GM19328 (cell line): ENCODE results near the gene GALNT13.

Source experiments
- ATAC-seq: cut with Tn5 transposase; IDR thresholded peaks from one replicate; pipeline ENCODE4 v1.9.1; 2021; ENCODE audit warnings: mild to moderate bottlenecking, moderate library complexity; ENCODE audit not compliant: unreplicated experiment

GALNT13 gene

GRCh38 chr2:154203902-154204301 is 332.2 kb downstream of the GALNT13 start:
- no peak for ATAC-seq

- no peak for ATAC-seq
Observed at GRCh38 chr2:154207288-154208047, 335.7 kb downstream of the GALNT13 start.

GRCh38 chr2:154223726-154224125 is 352.0 kb downstream of the GALNT13 start:
- no peak for ATAC-seq

- ATAC-seq = no peak
Observed at GRCh38 chr2:154226931-154227330, 355.2 kb downstream of the GALNT13 start.

- no peak for ATAC-seq
Observed at GRCh38 chr2:154228566-154229280, 357.0 kb downstream of the GALNT13 start.

- no peak for ATAC-seq
Observed at GRCh38 chr2:154229966-154230365, 358.2 kb downstream of the GALNT13 start.

GRCh38 chr2:154231021-154231420 is 359.3 kb downstream of the GALNT13 start:
- ATAC-seq = no peak

GRCh38 chr2:154233231-154233630 is 361.5 kb downstream of the GALNT13 start:
- ATAC-seq = no peak

GRCh38 chr2:154238252-154238651 is 366.5 kb downstream of the GALNT13 start:
- ATAC-seq = no peak

- ATAC-seq = no peak
Observed at GRCh38 chr2:154240316-154240715, 368.6 kb downstream of the GALNT13 start.

- no peak for ATAC-seq
Observed at GRCh38 chr2:154240921-154241379, 369.2 kb downstream of the GALNT13 start.

GRCh38 chr2:154242687-154243086 is 371.0 kb downstream of the GALNT13 start:
- no peak for ATAC-seq

GRCh38 chr2:154243685-154244084 is 372.0 kb downstream of the GALNT13 start:
- ATAC-seq = no peak

GRCh38 chr2:154244932-154245331 is 373.2 kb downstream of the GALNT13 start:
- no peak for ATAC-seq

- ATAC-seq = no peak
Observed at GRCh38 chr2:154247503-154247902, 375.8 kb downstream of the GALNT13 start.

GRCh38 chr2:154256136-154256535 is 384.4 kb downstream of the GALNT13 start:
- no peak for ATAC-seq

- ATAC-seq = no peak
Observed at GRCh38 chr2:154259030-154259429, 387.3 kb downstream of the GALNT13 start.

GRCh38 chr2:154261473-154262027 is 389.8 kb downstream of the GALNT13 start:
- no peak for ATAC-seq

- ATAC-seq = no peak
Observed at GRCh38 chr2:154263206-154263605, 391.5 kb downstream of the GALNT13 start.

GRCh38 chr2:154264024-154264423 is 392.3 kb downstream of the GALNT13 start:
- no peak for ATAC-seq

- no peak for ATAC-seq
Observed at GRCh38 chr2:154267983-154268382, 396.3 kb downstream of the GALNT13 start.

- ATAC-seq = no peak
Observed at GRCh38 chr2:154280543-154280942, 408.8 kb downstream of the GALNT13 start.
